Calu3 (cell line): ENCODE data around the gene KIDINS220. TPM values are rescaled to one million over a fixed set of nuclear protein-coding genes. Genes with fewer than 3 reads are reported as not detected.

Source experiments
- BruUV-seq: library from RNA; stranded (reverse); fragments of 400-500 nt; replicated peaks from 2 replicates; lab custom pipeline; 2021; lab: Mats Ljungman, UMichigan
- CTCF ChIA-PET: fragments of 300-600 bp; sonication (Branson Sonifier 250); formaldehyde crosslinking; loops from one replicate; lab custom pipeline; 2022; ENCODE audit warnings: antibody characterized with exemption; lab: Charles Lee
- DNase-seq: peaks from one replicate; pipeline ENCODE4 v3.0.0; 2022
- H3K27ac Mint-ChIP-seq: one replicate; pipeline ENCODE4 v1.8.0; 2022; ENCODE audit warnings: mixed read lengths; ENCODE audit not compliant: unreplicated experiment
- H3K27me3 Mint-ChIP-seq: one replicate; pipeline ENCODE4 v1.8.0; 2022; ENCODE audit warnings: mixed read lengths; ENCODE audit not compliant: unreplicated experiment
- H3K36me3 Mint-ChIP-seq: one replicate; pipeline ENCODE4 v1.8.0; 2022; ENCODE audit warnings: mild to moderate bottlenecking, moderate library complexity, mixed read lengths; ENCODE audit not compliant: insufficient read depth, unreplicated experiment
- H3K4me1 Mint-ChIP-seq: one replicate; pipeline ENCODE4 v1.8.0; 2022; ENCODE audit warnings: mild to moderate bottlenecking, low read depth, mixed read lengths; ENCODE audit not compliant: unreplicated experiment
- H3K4me3 Mint-ChIP-seq: one replicate; pipeline ENCODE4 v1.8.0; 2022; ENCODE audit warnings: mild to moderate bottlenecking, low read depth, moderate library complexity, mixed read lengths; ENCODE audit not compliant: unreplicated experiment
- H3K9me3 Mint-ChIP-seq: one replicate; pipeline ENCODE4 v1.8.0; 2022; ENCODE audit warnings: low read depth, mixed read lengths; ENCODE audit not compliant: unreplicated experiment
- intact Hi-C: fragments of 100-400 bp; cut with micrococcal nuclease; formaldehyde crosslinking; loops from one replicate; pipeline ENCODE4 v1.10.0; 2022; ENCODE audit not compliant: unreplicated experiment
- total RNA-seq: library from RNA; stranded (reverse); gene quantifications from 2 replicates; pipeline ENCODE4 v1.2.3, GENCODE V29; 2022
- TF ChIP-seq, protein P1 (sequence below): fragments of 200-600 bp; IDR thresholded peaks from one replicate; pipeline ENCODE4 v1.8.0; 2022; ENCODE audit warnings: antibody characterized with exemption; ENCODE audit not compliant: unreplicated experiment

Gene KIDINS220
- total RNA-seq, 1 experiment from 2014 or later, result 33.6 TPM

DNA sequence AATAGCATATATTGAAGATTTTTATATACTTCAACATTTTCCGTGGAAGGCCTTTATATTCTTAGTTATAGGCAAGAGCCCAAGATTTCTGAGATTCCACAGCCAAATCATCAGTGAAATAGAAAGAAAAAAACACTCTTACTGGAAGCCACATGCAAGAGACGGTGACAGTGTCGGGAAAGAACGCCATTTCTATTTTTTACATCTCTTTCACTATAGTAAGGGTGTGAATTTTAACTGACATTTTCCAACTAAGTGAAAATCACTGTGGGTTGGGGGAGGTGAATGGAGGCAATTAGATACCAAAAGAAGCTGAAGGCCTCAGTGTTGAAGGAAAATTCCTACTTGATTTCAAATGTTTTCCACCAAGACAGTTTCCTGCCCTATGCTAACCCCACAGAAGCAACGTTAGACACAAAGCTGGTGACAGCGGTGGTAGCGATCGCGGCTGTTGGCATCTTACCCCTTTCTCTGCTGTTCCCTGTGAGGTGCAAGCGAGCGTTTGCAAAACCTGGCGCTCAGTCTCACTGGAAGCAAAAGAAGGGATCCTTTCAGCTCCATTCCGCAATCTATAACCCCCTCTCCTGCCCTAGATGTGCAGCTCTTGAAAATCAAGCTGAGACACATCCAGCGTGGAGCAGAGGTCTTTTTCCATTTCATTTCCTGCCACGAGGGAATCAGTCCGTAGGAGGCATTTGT lies 135.6 kb downstream of the KIDINS220 start:
- Mint-ChIP-seq H3K36me3 (no peaks in the 10 kb centered on the region), H3K9me3 (no peaks in the 10 kb centered on the region), H3K4me3 (no peak overlapping the region), H3K4me1 (peaks cover 1% of the 10 kb centered on the region), H3K27me3 (no peaks in the 10 kb centered on the region), H3K27ac (no peak overlapping the region)
- intact Hi-C loops, result no loop called here
- DNase-seq, result no peak
- no TSS peak for BruUV-seq
- TF ChIP-seq, protein P1, sequence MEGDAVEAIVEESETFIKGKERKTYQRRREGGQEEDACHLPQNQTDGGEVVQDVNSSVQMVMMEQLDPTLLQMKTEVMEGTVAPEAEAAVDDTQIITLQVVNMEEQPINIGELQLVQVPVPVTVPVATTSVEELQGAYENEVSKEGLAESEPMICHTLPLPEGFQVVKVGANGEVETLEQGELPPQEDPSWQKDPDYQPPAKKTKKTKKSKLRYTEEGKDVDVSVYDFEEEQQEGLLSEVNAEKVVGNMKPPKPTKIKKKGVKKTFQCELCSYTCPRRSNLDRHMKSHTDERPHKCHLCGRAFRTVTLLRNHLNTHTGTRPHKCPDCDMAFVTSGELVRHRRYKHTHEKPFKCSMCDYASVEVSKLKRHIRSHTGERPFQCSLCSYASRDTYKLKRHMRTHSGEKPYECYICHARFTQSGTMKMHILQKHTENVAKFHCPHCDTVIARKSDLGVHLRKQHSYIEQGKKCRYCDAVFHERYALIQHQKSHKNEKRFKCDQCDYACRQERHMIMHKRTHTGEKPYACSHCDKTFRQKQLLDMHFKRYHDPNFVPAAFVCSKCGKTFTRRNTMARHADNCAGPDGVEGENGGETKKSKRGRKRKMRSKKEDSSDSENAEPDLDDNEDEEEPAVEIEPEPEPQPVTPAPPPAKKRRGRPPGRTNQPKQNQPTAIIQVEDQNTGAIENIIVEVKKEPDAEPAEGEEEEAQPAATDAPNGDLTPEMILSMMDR, result no peak
- CTCF ChIA-PET, result no interaction called here

DNA sequence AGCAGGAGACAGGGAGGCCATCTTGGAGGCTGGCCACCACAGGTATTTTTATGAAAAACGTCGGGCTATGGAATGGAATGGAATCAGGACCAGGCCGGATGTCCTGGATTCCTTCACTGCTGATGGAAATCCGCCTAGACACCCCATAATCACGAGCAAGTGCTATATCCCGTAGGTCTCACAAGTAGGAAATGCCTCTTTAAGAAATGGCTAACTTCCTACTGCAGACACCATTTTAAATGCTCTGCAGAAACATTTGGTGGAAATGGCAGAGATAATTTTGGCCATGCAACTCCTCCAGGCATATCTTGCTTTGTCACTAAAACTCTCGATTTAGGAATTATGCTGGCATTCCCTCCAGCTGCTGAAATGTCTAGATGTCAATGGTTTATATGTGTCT lies 137.6 kb downstream of the KIDINS220 start:
- no peak overlapping the region for H3K4me3 Mint-ChIP-seq

GRCh38 chr2:8697190-8697589 lies 140.2 kb downstream of the KIDINS220 start:
- TF ChIP-seq, protein P1, result no peak
- DNase-seq, result no peak
- peaks cover 2% of the 10 kb centered on the region for H3K9me3 Mint-ChIP-seq
- no peak overlapping the region for H3K4me3 Mint-ChIP-seq
- H3K27me3 Mint-ChIP-seq, result no peaks in the 10 kb centered on the region
- no peaks in the 10 kb centered on the region for H3K36me3 Mint-ChIP-seq
- CTCF ChIA-PET, result no interaction called here
- no TSS peak for BruUV-seq
- peaks cover 26% of the 10 kb centered on the region for H3K4me1 Mint-ChIP-seq
- intact Hi-C loops, result no loop called here
- H3K27ac Mint-ChIP-seq, result no peak overlapping the region

More for the DNA sequence above, 137.6 kb downstream of the KIDINS220 start:
- BruUV-seq, result no TSS peak
- TF ChIP-seq, protein P1, result no peak
- no peaks in the 10 kb centered on the region for H3K36me3 Mint-ChIP-seq
- intact Hi-C loops, result no loop called here
- peaks cover 2% of the 10 kb centered on the region for H3K9me3 Mint-ChIP-seq
- CTCF ChIA-PET, result no interaction called here
- peaks cover 8% of the 10 kb centered on the region for H3K4me1 Mint-ChIP-seq
- H3K27ac Mint-ChIP-seq, result no peak overlapping the region
- no peaks in the 10 kb centered on the region for H3K27me3 Mint-ChIP-seq
- DNase-seq, result no peak

DNA sequence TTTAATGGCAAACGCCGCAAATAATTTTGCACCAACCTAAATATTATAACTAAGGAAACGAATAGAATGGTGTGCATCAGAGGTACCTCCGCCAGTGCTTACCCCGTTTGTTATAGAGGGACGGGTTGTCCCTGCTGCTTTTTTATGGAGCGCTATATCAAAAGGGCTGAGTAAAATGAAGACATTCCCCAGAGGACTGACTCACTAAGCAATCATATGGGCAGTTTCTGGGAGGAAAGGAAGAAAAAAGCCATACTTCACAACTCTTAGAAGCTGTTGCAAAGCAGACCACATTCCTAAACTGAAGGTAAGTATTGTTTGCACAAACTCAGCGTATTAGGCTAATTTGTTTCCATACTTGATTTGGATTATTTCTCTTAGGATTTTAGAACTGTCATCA lies 142.7 kb downstream of the KIDINS220 start:
- intact Hi-C loops, result loop anchor here (2.0 kb wide), 1 partner anchor 66 kb away; no protein-coding TSS in a partner anchor
- TF ChIP-seq, protein P1, result no peak
- Mint-ChIP-seq H3K27ac (no peak overlapping the region), H3K9me3 (peaks cover 2% of the 10 kb centered on the region), H3K36me3 (no peaks in the 10 kb centered on the region), H3K4me3 (no peak overlapping the region), H3K27me3 (no peaks in the 10 kb centered on the region), H3K4me1 (peaks cover 27% of the 10 kb centered on the region)
- DNase-seq, result no peak
- CTCF ChIA-PET, result interaction anchor here (0.7 kb wide), 1 partner anchor 452 kb away, joined by 4 read pairs; no protein-coding TSS in a partner anchor
- no TSS peak for BruUV-seq
